GM21529 (cell line): ENCODE results near the gene MYO1D.
A peak's percentile ranks its signal among the peaks of the same experiment; 100 is the strongest.
"Not testable (repeated sequence)": the region's sequence is repeated elsewhere in the genome, so short reads cannot be mapped to it uniquely, and the experiment has no call there.

Experiments used
- ATAC-seq: cut with Tn5 transposase; IDR thresholded peaks from one replicate; pipeline ENCODE4 v1.9.1; 2021; ENCODE audit not compliant: unreplicated experiment

The MYO1D gene

DNA sequence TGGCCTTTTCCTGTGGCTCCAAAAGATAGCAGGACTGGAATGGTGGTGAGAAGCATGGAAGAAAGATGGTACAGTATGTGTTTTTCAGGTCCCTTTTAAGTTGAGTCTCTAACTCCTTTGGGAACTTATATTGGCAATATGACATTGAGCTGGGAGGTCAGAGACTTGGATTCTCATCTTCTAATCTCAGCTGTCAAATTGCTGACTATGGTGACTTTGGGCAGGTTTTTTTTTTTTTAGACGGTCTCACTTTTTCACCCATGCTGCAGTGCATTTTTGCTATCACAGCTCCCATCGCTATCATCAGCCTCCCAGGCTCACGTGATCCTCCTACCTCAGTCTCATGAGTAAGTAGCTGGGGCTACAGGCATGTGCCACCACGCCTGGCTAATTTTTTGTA, 405.3 kb downstream of the MYO1D start:
- no peak for ATAC-seq

- ATAC-seq, result no peak
Observed at GRCh38 chr17:32470405-32471167, 406.3 kb downstream of the MYO1D start.

GRCh38 chr17:32467949-32468348, 409.0 kb downstream of the MYO1D start:
- ATAC-seq, result no peak

DNA sequence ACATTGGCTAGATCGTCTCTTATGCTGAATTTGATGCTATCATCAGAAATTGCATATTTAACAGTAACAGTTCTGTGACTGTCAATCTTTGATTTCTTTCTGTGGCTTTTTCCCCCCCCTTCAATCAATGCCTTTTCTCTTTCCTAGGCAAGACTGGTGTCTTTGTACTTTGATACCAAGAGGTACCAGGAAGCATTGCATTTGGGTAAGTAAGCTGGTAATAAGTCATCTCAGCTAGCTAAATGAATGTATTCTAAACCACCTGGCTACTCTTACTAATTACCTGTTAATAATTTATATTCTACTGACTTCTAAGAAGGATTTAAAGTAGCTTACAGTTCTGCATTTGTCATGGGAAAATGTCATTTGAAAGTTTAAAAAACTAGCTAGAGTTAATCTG, 412.6 kb downstream of the MYO1D start:
- no peak for ATAC-seq

DNA sequence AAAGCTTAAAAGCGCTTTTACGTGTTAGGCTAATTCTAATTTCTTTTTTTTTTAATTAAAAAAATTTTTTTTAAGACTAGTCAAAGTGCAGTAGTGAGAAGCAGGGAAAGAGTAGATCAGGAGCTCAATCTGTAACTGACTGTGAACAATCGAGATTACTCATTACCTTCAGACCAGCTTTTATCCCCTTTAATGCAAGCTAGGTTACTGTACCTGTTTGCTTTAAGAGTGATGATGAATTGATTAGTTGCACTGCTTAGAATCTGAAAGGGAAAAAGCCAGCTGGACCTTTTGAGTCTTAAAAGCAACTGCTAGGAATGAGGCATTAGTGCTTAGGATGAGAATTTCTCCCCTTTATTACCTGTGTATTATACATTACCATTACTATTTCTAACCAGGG, 413.6 kb downstream of the MYO1D start:
- no peak for ATAC-seq

GRCh38 chr17:32461853-32462617, 414.9 kb downstream of the MYO1D start:
- no peak for ATAC-seq

GRCh38 chr17:32461498-32461852, 415.4 kb downstream of the MYO1D start:
- ATAC-seq, result no peak

GRCh38 chr17:32460054-32460453, 416.9 kb downstream of the MYO1D start:
- ATAC-seq, result no peak

DNA sequence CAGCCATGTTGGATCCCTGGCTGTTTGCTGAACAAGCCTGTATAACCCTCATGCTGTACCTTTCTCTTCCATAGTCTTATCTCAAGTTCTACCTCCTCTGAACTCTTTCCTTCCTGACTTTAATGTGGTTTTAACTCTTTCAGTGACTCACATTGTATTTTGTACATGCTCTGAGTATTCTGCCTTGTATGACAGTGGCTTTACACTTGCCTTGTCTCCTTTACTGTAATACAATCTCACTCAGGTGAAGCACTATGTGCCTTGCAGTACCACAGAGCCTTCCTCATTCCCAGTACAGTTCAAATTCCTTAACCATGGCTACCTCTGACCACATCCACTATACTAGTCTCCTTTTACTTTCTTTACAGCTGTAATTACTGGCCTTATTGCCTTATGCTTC, 418.6 kb downstream of the MYO1D start:
- no peak for ATAC-seq

GRCh38 chr17:32453370-32453769, 423.6 kb downstream of the MYO1D start:
- no peak for ATAC-seq

DNA sequence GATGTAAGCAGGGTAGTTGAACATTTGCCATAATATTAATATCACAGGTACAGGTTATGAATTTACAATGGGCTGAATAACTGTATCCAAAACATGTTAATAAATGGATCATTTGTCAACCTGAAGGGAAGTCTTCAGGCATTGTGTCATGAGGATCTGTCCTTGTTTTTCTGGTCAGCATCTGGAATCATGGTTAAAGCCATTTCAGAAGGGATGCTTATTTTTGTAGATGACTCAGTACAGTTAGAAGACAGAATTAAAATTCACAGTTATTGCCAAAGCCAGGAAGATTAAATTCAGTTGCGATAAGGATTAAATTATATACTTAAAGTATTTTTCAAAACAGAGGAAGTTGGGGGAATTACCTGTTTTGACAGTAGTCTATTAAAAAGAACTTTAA, 424.6 kb downstream of the MYO1D start:
- ATAC-seq, result no peak

DNA sequence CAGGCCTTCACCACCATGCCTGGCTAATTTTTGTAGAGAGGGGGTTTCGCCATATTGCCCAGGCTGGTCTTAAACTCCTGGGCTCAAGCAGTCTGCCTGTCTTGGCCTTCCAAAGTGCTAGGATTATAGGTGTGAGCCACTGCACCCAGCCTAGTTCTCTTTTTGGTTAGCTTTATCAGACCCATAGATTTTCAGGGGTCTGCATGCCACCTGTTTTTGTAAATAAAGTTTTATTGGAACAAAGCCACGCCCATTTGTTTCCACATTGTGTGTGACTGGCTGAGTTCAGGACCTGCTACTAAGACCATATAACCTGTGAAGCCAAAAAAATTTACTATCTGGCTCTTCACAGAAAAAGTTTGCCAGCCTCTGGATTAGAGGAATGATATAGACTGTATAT, 425.0 kb downstream of the MYO1D start:
- ATAC-seq, result no peak

DNA sequence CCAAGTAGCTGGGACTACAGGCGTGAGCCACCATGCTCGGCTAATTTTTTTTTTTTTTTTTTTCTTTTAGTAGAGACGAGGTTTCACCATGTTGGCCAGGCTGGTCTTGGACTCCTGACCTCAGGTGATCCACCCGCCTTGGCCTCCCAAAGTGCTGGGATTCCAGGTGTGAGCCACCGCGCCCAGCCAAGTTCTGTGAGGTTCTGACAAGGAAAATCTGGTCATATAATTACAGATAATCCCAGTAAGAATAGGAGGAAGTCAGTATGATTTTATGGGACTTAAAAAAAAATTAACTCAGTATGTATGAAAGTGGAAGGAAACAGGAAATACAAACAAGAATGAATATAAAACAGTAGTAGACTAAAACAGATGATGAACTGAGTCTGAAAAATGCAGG, 426.5 kb downstream of the MYO1D start:
- not testable (repeated sequence) for ATAC-seq

- ATAC-seq, result no peak
Observed at GRCh38 chr17:32449963-32450362, 427.0 kb downstream of the MYO1D start.

DNA sequence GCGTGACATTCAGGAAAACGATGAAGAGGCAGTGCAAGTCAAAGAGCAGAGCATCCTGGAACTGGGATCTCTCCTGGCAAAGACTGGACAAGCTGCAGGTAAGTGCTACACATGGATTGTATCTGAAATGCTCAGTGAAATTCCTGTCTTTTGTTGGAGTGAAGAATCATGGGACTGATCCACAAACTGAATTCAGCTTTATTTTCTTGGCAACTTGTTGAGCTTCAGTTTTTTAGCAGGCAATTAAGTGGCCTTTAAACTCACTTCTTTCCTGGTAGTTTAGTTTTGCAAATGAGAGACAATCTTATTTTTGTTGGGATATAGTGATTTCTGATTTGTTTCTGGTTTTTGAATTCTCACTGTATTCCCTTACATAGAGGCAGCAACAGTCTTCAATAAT, 430.0 kb downstream of the MYO1D start:
- ATAC-seq, result no peak

DNA sequence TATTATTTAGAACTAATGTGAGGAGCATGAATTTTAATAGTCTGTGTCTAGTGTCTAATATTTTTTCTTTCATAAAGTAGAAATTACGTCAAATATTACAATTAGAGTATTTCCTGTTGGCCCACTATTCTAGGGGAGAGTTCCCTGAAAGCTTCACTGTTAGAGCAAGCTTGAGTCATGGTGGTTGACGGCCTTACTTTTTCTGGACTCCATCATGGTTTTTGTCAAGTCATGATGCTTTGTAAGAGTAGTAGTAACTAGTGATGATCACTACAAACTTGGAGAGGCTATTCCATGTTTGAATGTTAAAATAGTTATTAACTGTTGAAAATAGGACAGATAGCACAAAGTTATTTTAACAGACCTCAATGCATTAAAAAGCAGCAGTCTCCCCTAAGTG, 431.0 kb downstream of the MYO1D start:
- no peak for ATAC-seq

DNA sequence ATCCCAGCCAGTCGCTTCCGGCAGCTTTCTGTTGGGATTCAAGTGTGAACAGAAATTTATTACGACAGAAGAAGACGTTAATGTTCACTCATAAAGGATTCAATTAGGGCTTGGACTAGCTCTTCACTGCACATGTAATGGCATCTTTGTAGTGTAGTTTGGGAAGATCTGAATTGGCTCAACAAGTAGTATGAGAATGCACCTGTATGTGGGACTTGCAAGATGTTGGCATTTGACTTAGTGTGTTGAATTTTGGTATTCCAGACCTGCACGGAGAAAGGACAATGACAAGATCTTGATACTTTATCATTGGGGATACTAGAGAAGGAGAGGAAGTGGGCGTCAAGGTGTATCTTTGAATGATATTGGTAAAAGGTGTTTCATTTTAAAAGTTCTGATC, 431.4 kb downstream of the MYO1D start:
- ATAC-seq, result no peak

- ATAC-seq, result peak; percentile 15
Observed at GRCh38 chr17:32445074-32445415, 431.9 kb downstream of the MYO1D start.

GRCh38 chr17:32444301-32445073, 432.4 kb downstream of the MYO1D start, which contains the start of gene PSMD11:
TSS of gene PSMD11 (plus strand) at chr17:32444510. CDS start at chr17:32444524, 14 bp downstream.
- peak; percentile 94 for ATAC-seq

DNA sequence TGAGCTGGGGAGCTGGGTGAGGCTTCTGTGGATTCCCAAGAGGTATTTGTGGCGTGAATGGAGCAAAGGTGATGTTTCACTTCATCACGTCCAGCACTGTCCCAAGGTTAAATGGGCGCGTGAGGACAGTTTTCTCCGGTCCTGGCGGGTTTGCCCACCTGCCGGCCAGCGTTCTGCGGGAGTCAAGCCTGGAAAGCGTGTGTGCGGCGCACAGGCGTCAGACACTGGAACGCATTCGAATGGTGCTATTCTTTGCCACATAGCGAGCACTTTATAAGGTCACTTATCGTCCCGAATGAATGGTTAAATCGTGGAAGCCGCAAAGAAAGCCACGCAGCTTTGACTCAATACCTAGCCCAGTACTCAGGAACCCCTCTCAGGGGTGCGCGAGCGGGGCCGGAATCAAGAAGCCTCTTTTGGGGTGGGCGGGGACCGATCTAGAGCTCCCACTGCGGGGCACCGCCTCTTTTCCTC, 433.1 kb downstream of the MYO1D start:
- no peak for ATAC-seq
